ENCODE data around the gene MDFIC. TPM values are rescaled to one million over a fixed set of nuclear protein-coding genes. Genes with fewer than 3 reads are reported as not detected.

The MDFIC gene
- total RNA-seq, 4 donors from 2014 or later = 50.3 to 89.5 (median 58.1) TPM

DNA sequence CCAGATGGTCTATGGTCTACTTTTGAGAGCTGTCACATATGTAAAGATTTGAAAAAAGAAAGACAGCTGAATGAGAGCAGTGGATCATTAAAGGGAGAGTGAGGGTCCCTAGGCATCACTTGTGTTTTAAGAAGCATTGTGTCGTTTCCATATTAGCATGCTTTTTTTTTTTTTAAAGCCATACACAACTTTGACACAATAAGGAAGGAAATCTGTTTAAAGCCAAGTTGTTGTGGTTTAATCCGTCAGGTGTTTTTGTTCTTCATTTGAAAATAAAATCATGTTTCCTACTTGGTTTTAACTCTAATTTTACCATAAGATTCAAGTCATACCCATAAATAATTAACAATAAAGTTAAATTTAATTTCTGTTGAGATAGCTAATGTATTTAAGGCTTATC is 53.5 kb downstream of the MDFIC start:
- H3K4me1 ChIP-seq = peaks cover 7 to 13% of the 10 kb centered on the region in 2 donors
- H3K27me3 ChIP-seq = no peaks in the 10 kb centered on the region
- H3K36me3 ChIP-seq = no peaks in the 10 kb centered on the region
- no peak for DNase-seq
- intact Hi-C loops (cut with DNase I) = no loop called here
- no peak for TF ChIP-seq POLR2A (IDR thresholded peaks at IDR 0.05)
- TF ChIP-seq, protein P1, sequence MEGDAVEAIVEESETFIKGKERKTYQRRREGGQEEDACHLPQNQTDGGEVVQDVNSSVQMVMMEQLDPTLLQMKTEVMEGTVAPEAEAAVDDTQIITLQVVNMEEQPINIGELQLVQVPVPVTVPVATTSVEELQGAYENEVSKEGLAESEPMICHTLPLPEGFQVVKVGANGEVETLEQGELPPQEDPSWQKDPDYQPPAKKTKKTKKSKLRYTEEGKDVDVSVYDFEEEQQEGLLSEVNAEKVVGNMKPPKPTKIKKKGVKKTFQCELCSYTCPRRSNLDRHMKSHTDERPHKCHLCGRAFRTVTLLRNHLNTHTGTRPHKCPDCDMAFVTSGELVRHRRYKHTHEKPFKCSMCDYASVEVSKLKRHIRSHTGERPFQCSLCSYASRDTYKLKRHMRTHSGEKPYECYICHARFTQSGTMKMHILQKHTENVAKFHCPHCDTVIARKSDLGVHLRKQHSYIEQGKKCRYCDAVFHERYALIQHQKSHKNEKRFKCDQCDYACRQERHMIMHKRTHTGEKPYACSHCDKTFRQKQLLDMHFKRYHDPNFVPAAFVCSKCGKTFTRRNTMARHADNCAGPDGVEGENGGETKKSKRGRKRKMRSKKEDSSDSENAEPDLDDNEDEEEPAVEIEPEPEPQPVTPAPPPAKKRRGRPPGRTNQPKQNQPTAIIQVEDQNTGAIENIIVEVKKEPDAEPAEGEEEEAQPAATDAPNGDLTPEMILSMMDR (IDR thresholded peaks at IDR 0.05) = no peak
- H3K27ac ChIP-seq = no peak overlapping the region
- 56 to 71% methylated on average over 2 of the region's 2 CpGs for WGBS, 2 donors
- H3K4me3 ChIP-seq (replicated peaks in 1 of 3) = no peak overlapping the region
- H3K9me3 ChIP-seq = no peaks in the 10 kb centered on the region

DNA sequence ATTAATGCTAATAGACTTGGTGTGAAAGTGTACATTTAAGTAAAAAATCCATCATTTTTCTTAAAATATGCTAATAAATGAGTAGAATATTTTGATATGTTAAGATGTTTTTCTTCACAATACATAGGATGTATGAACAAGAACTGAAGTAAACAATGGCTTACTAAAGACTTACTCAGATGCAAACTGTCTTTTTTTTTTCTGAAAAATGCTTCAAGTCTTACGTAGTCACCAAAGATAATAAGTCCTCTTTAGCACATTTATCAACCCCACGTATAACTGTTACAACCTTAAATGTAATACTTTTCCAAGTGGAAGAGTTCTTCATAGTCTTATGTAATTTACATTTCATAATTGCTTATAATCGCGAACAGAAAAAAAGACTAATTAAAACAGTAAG is 54.8 kb downstream of the MDFIC start:
- no peak overlapping the region for H3K4me3 ChIP-seq (replicated peaks in 1 of 3)
- H3K27ac ChIP-seq = no peak overlapping the region
- 88 to 94% methylated on average over 4 of the region's 4 CpGs for WGBS, 2 donors
- H3K9me3 ChIP-seq = no peaks in the 10 kb centered on the region
- H3K4me1 ChIP-seq = peaks cover 7 to 13% of the 10 kb centered on the region in 2 donors
- DNase-seq = no peak
- TF ChIP-seq, protein P1 (IDR thresholded peaks at IDR 0.05) = no peak
- no peak for TF ChIP-seq POLR2A (IDR thresholded peaks at IDR 0.05)
- no peaks in the 10 kb centered on the region for H3K27me3 ChIP-seq
- H3K36me3 ChIP-seq = no peaks in the 10 kb centered on the region
- intact Hi-C loops (cut with DNase I) = no loop called here

DNA sequence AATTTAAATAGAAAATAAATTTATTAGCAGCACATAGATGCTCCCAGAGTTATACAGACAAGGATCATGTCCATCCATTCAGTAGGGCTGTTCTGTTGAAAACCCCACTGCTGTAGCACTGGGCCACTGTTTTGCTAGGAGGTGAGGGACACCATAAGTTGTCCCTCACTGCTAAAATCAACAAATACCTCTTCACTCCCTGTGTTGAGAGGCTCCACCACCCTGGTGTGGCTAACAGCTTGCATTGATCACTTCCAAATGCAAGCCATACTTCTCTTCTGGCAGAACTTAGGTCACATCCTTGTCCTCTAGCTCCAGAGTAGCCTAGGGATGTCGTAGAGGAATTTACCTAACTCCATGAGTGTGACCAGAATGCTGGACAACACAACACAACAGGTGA is 55.4 kb downstream of the MDFIC start:
- H3K4me1 ChIP-seq = peaks cover 7 to 17% of the 10 kb centered on the region in 2 donors
- DNase-seq = no peak
- 89 to 100% methylated on average over 1 of the region's 1 CpG for WGBS, 2 donors
- TF ChIP-seq, protein P1 (IDR thresholded peaks at IDR 0.05) = no peak
- TF ChIP-seq POLR2A (IDR thresholded peaks at IDR 0.05) = no peak
- no peak overlapping the region for H3K27ac ChIP-seq
- intact Hi-C loops (cut with DNase I) = no loop called here
- H3K9me3 ChIP-seq = no peaks in the 10 kb centered on the region
- no peaks in the 10 kb centered on the region for H3K27me3 ChIP-seq
- no peaks in the 10 kb centered on the region for H3K36me3 ChIP-seq
- no peak overlapping the region for H3K4me3 ChIP-seq (replicated peaks in 1 of 3)

DNA sequence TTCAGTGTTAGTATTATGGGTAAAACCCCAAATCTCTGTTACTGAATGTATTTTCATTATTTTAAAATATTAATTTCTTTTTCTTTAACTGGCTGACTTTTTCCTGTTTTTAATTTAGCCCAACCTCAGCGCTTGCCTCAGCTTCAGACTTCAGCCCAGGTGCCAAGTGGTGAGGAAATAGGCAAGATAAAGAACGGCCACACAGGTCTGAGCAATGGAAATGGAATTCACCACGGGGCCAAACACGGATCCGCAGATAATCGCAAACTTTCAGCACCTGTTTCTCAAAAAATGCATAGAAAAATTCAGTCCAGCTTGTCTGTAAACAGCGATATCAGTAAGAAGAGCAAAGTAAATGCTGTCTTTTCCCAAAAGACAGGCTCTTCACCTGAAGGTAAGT is 57.5 kb downstream of the MDFIC start:
- TF ChIP-seq POLR2A (IDR thresholded peaks at IDR 0.05) = no peak
- TF ChIP-seq, protein P1 (IDR thresholded peaks at IDR 0.05) = no peak

DNA sequence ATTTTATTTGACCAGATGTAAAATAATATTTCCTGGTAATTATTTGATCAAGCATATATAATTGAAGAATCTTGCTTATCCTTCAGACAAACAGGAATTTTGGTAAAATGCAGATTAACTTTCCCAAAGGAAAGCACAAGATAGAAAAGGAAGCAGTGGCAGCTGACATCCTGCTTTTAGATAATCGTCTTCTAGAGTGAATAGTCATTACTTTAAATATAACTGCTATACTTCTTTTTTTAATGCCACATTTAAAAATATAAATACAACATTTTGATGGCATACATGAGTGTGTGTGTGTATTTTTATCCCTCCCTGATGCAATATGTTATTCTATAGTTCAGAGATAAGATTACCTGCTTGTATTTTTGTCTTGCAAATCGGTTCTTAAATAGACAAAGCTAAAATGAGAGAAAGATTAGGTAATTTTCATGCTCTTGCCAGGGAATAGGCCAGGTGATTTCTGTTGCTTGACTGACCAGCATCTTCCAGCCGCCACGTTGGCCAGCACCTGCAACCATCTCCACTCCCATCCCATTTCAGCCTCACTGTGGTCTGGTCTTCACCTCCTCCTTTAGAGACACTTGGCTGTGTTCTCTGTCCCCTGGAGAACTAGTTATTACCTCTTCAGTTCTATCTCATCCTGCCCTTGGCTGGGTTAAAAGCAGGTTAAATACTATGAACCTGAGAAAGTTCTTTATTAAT is 58.1 kb downstream of the MDFIC start:
- 76 to 83% methylated on average over 4 of the region's 4 CpGs for WGBS, 2 donors

More for the DNA sequence above, 57.5 kb downstream of the MDFIC start:
- intact Hi-C loops (cut with DNase I) = no loop called here
- Histone ChIP-seq H3K27ac (peak overlapping the region in 1 of 3 donors; percentile 13), H3K4me3 (replicated peaks in 1 of 3) (no peak overlapping the region), H3K9me3 (no peaks in the 10 kb centered on the region), H3K36me3 (no peaks in the 10 kb centered on the region), H3K27me3 (no peaks in the 10 kb centered on the region), H3K4me1 (peaks cover 0 to 4% of the 10 kb centered on the region in 2 donors)
- 62 to 72% methylated on average over 7 of the region's 7 CpGs for WGBS, 2 donors
- peak in 1 of 2 donors; percentile 14 for DNase-seq

More for the DNA sequence above, 58.1 kb downstream of the MDFIC start:
- TF ChIP-seq, protein P1 (IDR thresholded peaks at IDR 0.05) = no peak
- no peak for TF ChIP-seq POLR2A (IDR thresholded peaks at IDR 0.05)
- no peaks in the 10 kb centered on the region for H3K36me3 ChIP-seq
- peak overlapping the region in 1 of 3 donors; percentile 13 for H3K27ac ChIP-seq
- no peak for DNase-seq
- no peak overlapping the region for H3K4me3 ChIP-seq (replicated peaks in 1 of 3)
- H3K27me3 ChIP-seq = no peaks in the 10 kb centered on the region
- no peaks in the 10 kb centered on the region for H3K9me3 ChIP-seq
- H3K4me1 ChIP-seq = peaks cover 0 to 4% of the 10 kb centered on the region in 2 donors
- intact Hi-C loops (cut with DNase I) = no loop called here

Data from thyroid gland (tissue), 4 donors.